A673 (cell line): ENCODE measurements around the gene PLA2G4A.

Experiments
- CTCF ChIP-seq: fragments of 300-800, 200-600 bp; sonication (generic); conservative IDR thresholded peaks from 2 replicates; pipeline ENCODE4 v1.5.1; 2017; ENCODE audit warnings: low read depth, mild to moderate bottlenecking, antibody characterized with exemption, low read length, moderate library complexity, mixed read lengths
- EZH2 ChIP-seq: fragments of 200-600 bp; sonication (generic); IDR thresholded peaks from 2 replicates; pipeline ENCODE4 v1.6.1; 2017; ENCODE audit warnings: borderline replicate concordance, low read depth, mild to moderate bottlenecking, mixed read lengths, antibody characterized with exemption, low read length; ENCODE audit not compliant: poor library complexity, severe bottlenecking

DNA sequence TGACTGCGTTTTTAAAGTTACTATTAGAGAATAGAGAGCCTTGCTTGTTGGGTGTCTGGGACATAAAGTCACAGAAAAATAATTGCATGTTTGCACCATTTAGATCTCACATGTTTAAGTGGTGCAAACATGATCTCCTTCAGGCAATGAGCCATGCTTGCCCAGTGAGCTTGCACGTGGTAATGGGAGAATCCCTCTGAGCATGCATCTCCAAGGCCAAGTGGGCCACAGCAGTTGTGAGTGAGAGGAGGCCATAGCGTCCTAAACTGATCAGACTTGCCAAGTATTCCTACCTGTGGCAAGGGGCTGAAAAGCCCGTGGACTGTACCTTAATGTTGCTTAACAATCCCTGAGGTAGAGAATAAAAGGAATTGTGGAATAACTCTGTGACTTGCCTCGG is 158.3 kb downstream of the PLA2G4A start:
- TF ChIP-seq EZH2 (no peak), CTCF (no peak)
